IPS-11a (cell line): Measurements from ENCODE around the gene MRFAP1.
"Not testable (repeated sequence)": the region's sequence is repeated elsewhere in the genome, so short reads cannot be mapped to it uniquely, and the experiment has no call there.

ENCODE experiments used
- H3K4me3 ChIP-seq: one replicate; pipeline ENCODE4 v1.5.1; 2013; ENCODE audit warnings: low read depth, low read length, control low read depth

MRFAP1 gene

GRCh38 chr4:6663596-6664393, 23.3 kb downstream of the MRFAP1 start:
- H3K4me3 ChIP-seq: no peak overlapping the region

DNA sequence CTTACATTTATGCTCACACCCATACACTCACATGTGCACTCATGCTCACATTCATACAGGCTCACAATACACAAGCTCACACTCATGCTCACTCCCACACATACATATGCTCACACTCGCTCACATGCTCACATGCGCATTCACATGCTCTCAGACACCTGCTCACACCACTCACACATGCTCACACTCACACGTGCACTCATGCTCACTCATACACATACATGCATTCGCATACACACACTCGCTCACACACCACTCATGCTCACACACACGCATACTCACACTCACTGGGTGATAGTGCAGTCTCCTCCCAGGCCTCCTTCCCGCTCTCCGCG, 24.8 kb downstream of the MRFAP1 start:
- no peak overlapping the region for H3K4me3 ChIP-seq

GRCh38 chr4:6668391-6668790, 27.9 kb downstream of the MRFAP1 start:
- H3K4me3 ChIP-seq: no peak overlapping the region

GRCh38 chr4:6671648-6672047, 31.2 kb downstream of the MRFAP1 start:
- H3K4me3 ChIP-seq: no peak overlapping the region

DNA sequence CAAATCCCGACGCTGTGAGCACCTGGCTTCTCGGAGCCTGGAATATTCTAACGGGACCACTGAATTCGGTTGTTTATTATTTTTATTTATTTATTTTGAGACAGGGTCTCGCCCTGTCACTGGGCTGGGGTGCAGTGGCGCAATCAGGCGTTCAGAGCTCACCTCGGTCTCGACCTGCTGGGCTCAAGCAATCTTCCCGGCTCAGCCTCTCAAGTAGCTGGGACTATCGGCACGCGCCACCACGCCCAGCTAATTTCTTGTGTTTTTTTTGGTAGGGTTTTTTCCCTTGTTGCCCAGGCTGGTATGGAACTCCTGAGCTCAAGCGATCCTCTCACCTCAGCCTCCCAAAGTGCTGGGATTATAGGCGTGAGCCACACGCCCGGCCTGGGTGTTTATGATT, 31.6 kb downstream of the MRFAP1 start:
- H3K4me3 ChIP-seq: no peak overlapping the region

- H3K4me3 ChIP-seq: not testable (repeated sequence)
These were observed 32.2 kb downstream of the MRFAP1 start for GRCh38 chr4:6672541-6673190.

- peak overlapping the region; percentile 74 for H3K4me3 ChIP-seq
These were observed 32.7 kb downstream of the MRFAP1 start for GRCh38 chr4:6673191-6673659.

GRCh38 chr4:6673660-6674499, 33.4 kb downstream of the MRFAP1 start:
- peak overlapping the region; percentile 74 for H3K4me3 ChIP-seq

- peak overlapping the region; percentile 74 for H3K4me3 ChIP-seq
These were observed 34.1 kb downstream of the MRFAP1 start for GRCh38 chr4:6674500-6675149.

- H3K4me3 ChIP-seq: no peak overlapping the region
These were observed 36.5 kb downstream of the MRFAP1 start for GRCh38 chr4:6676722-6677558.

- no peak overlapping the region for H3K4me3 ChIP-seq
These were observed 40.0 kb downstream of the MRFAP1 start for GRCh38 chr4:6680372-6681034.

- no peak overlapping the region for H3K4me3 ChIP-seq
These were observed 40.7 kb downstream of the MRFAP1 start for GRCh38 chr4:6681191-6681590.

DNA sequence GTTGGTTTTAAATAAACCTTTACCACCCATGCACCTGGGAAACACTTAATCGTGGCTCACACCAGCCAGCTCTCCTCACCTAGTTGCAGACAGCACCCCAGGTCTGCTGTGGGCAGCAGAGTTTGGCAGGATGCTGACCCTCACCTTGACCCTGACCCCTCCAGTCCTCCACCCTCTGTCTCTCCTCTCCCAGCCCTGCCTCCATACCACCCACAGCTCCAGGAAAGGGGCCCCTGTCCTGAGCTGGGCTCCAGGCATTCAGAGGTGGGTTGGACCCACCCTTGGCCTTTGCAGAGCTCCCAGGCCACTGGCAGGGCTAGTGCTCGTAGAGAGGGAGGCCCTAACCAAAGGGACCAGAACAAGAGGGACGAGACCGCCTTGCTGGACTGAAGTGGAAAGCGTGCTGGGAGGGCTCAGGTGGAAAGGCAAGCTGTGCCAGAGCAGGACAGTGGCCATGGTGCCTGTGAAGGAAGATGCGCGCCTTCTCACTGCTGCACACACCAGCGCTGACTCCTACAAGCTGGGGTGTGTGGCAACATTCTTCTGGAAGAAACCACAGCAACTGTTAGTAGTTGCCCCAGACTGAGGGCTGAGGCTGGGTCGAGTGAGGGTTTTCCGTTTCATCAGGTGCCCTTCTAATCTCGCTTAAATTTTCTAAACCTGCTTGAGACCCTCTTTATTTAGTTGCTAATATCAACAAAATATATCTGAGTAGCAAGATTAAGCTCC, 42.5 kb downstream of the MRFAP1 start:
- H3K4me3 ChIP-seq: no peak overlapping the region

DNA sequence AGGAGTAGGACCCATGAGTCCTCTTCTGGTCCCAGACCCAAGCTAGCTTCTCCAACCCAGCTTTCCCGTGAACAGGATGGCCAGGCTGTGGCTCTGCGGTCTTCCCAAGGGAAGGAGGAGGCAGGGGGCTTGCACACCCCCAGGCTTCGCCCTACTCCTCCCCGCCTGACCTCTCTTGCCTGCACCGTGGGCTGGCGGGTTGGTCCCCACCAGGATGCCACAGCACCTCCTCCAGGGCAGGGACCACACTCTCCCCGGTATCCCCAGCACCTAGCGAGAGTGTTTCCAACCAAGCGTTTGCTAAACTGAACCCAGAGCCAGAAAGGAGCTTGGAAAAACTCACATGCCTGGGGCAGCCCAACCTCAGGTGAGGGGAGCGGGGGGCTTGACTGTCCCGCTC, 44.2 kb downstream of the MRFAP1 start:
- H3K4me3 ChIP-seq: no peak overlapping the region

DNA sequence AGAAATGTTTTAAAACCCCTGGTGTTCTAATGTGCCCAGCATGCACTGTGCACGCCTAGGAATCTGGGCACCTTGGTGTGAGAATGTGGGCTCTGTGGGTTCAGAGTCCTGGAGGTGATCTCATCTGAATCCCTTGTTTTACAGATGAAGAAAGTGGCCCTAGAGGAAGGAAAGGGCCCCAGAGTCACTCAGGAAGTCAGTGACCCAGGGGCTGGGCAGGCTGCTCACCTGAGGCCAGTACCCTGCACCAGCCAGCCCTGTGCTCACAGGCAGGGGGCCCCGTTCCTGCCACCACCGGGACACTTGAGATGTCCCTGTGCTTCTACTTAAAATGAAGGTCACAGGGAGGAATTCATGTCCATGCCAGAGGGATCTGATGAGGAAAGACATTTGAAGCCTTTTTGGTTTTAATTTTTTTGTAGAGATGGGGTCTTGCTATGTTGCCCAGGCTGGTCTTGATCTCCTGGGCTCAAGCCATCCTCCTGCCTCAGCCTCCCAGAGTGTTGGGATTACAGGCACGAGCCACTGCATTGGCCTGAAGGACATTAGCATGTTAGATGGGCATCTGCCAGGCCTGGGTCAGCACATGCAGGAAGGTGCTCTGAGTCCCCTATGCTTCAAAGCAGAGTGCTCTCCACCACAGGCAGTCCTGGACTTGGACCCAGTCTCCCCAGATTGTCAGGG, 45.8 kb downstream of the MRFAP1 start:
- no peak overlapping the region for H3K4me3 ChIP-seq

- no peak overlapping the region for H3K4me3 ChIP-seq
These were observed 47.7 kb downstream of the MRFAP1 start for GRCh38 chr4:6687947-6688878.

GRCh38 chr4:6688879-6689505, 48.5 kb downstream of the MRFAP1 start:
- H3K4me3 ChIP-seq: no peak overlapping the region
